Esophagus squamous epithelium (tissue), 4 donors: ENCODE measurements around the gene CCDC80.

Experiments
- CTCF ChIP-seq, 6 experiments: fragments of 450-650 bp in 4 of 6; fragments of 200-600 bp in 2 of 6; sonication (generic) in 2 of 6; IDR thresholded peaks; one replicate each; pipeline ENCODE4 v1.5.1; 2016 to 2019; ENCODE audit warnings: antibody characterized with exemption in 6 of 6, mild to moderate bottlenecking in 4 of 6, moderate library complexity in 4 of 6
- POLR2A ChIP-seq, 4 donors: fragments of 450-650 bp; IDR thresholded peaks; one replicate each; pipeline ENCODE4 v1.6.1; 2017; ENCODE audit warnings: antibody characterized with exemption in 4 of 4, mild to moderate bottlenecking in 4 of 4, moderate library complexity in 3 of 4

- TF ChIP-seq CTCF (IDR thresholded peaks at IDR 0.05): no peak
- TF ChIP-seq POLR2A (IDR thresholded peaks at IDR 0.05): no peak
Measured at GRCh38 chr3:112638327-112639020, 2.5 kb downstream of the CCDC80 start.
